Measurements from ENCODE around the gene SPTLC1.

GRCh38 chr9:92058723-92059444, 56.3 kb downstream of the SPTLC1 start:
- TF ChIP-seq POLR2A (IDR thresholded peaks at IDR 0.05) (no peak), CTCF (IDR thresholded peaks at IDR 0.05) (no peak)
